DMS53 treated with DMSO at 0.1 percent for 48 hours (cell line): ENCODE data around the gene SMPD4.
"Not testable (repeated sequence)": the region's sequence is repeated elsewhere in the genome, so short reads cannot be mapped to it uniquely, and the experiment has no call there.

Experiments
- DNase-seq: peaks from one replicate; lab custom pipeline; 2025; ENCODE audit not compliant: unreplicated experiment; lab: John Stamatoyannopoulos, UW

The SMPD4 gene

DNA sequence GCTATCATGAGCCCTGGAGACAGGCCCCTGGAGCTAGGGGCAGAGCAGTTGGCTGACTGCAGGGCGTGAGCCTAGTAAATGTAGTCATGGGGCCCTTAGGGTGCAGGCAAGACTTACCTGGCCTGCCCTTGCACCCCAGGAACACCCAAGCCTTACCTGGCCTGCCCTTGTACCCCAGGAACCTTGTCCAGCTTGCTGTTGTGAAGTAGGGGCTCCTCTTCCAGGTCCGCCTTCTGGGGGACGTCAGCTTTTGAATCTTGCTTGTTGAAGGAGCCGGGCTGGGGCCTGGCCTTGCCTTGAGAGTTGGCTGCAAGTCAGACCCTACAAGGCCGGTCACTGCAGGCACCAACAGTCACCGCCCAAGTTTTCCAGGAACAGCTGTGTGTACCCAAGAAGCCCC, 40.4 kb downstream of the SMPD4 start:
- not testable (repeated sequence) for DNase-seq

DNA sequence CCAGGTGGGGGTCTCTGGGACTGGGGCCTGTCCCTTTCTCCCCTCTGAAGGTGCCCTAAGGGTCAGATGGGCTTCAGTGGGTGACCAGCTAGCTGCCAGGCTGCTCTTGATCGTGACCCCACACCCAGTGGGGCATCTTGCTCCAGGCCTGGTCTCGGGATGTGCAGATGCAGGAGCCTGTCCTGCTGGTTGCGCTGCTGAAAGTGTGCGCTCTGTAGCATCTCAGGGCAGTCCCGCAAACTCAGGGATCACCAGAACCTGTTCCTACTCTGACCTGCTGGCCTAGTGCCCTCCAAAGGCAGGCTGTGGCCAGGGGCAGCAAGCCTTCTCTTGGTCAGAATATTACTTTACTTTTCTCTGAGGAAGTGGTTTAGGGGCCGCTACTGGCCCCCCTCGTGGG, 40.9 kb downstream of the SMPD4 start:
- not testable (repeated sequence) for DNase-seq

DNA sequence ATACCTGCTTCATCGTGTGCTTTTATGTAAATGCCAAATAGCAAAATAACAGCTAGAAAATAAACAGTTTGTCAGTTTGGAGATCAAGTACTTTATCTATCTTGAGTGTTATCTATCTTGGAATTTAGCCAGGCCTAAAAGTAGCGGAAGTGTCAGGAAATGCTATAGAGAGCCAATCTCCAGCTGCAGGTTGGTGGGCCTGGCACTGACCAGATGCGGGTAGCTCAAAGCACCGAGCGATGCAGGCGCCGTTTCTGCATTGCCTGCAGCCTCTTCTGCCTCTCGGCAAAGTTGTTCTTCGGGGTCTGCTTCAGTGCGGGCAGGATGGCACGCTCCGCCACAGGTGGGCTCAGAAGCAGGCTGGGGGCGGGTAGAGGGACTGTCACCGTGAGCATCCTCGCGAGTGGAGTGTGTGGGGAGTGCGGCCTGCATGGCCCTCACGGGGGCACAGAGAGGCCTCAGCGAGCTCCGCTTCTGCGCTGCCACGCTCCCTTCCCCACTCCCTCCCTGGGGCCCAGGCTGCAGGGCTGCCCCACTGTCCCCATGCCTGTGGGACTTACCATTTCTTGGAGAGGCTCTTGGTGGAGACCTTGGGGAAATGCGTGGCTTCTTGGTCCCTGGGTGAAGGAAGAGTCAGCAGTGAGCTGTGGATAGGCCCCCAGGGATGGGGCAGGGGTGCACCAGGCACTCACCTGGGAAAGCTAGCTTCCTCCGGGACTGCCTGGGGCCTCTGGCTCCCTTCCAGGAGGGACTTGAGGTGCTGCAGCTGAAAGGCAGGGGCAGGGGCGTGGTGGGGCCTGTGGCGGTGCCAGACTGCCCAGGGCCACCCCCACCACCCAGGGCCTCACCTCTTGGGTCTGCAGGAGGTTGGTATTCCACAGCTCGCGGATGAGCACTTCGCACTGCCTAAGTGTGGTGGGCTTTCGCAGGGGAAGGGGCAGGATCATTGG, 41.8 kb downstream of the SMPD4 start:
- not testable (repeated sequence) for DNase-seq

DNA sequence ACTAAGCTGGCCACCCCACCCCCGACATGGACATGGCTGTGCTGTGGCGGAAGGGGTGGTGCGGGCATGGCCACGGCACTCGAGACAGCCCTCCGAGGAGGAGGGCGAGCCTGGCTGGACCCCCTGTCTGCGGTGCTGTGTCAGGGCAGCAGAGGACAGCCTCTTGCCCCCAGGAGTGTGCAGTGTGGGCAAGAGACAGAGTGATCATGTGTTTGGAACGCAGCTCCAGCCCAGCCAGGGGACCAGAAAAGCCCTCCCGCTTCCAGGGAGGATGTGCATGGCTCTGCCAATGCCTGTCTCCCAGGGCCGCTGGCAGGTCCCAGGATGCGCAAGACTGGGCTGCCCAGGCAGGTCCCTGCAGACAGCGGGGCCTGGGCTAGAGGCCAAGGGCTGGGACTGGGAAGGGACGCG, 42.6 kb downstream of the SMPD4 start:
- not testable (repeated sequence) for DNase-seq

DNA sequence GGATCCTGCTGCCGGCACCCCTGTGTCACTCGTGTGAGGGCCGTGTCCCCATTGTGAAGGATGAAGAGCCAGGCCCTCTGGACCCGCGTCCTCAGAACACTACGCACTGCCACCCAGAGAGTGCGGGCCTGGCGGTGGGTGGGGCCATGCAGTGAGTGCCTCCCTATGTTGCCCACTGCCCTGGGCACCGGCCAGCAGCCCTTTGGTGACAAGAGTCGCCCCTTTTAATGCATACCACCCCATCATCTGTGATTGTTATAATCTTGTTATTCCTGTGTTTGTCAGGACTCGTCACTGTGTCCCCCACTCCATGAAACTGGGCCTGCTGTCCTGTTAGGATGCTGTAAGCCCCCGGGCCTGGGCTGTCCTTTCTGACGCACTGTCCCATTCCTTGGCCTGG, 43.1 kb downstream of the SMPD4 start:
- not testable (repeated sequence) for DNase-seq

DNA sequence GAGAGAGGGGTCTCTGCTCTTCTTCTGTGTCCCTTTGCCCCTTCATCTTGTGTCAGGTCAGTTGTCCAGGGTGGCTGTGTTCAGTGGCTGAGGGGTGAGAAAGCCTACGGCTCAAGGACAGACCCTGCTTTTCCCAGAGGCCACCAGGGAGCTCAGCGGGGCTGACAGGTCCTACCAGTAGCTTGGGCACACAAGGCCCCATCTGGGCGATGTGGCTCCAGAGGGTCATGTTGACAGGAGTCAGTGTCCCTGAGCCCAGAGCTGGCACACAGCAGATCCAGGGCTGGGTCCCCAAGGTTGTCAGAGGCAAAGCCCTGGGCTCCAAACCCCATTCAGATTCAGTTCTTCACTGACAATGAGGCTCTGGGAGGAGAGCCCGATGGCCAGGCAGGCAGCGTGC, 44.3 kb downstream of the SMPD4 start:
- not testable (repeated sequence) for DNase-seq

DNA sequence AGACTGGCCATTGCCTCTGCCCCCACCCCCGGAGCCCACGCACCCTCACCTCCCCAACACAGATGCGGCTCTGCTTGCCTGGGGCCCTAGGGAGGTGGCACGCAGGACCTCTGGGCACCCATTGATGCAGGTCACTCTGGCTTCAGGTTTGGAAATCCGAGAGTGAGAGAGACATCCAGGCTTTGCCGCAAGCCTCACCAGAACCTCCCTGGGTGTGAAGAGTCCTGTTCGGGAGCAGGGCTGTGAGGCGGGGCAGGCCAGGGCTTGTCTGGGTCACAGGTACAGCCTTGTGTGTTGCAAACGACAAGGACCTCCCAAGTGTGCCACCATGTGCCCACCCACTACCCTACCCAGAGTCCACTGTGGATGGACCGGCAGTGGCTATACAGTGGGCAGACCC, 44.9 kb downstream of the SMPD4 start:
- not testable (repeated sequence) for DNase-seq

DNA sequence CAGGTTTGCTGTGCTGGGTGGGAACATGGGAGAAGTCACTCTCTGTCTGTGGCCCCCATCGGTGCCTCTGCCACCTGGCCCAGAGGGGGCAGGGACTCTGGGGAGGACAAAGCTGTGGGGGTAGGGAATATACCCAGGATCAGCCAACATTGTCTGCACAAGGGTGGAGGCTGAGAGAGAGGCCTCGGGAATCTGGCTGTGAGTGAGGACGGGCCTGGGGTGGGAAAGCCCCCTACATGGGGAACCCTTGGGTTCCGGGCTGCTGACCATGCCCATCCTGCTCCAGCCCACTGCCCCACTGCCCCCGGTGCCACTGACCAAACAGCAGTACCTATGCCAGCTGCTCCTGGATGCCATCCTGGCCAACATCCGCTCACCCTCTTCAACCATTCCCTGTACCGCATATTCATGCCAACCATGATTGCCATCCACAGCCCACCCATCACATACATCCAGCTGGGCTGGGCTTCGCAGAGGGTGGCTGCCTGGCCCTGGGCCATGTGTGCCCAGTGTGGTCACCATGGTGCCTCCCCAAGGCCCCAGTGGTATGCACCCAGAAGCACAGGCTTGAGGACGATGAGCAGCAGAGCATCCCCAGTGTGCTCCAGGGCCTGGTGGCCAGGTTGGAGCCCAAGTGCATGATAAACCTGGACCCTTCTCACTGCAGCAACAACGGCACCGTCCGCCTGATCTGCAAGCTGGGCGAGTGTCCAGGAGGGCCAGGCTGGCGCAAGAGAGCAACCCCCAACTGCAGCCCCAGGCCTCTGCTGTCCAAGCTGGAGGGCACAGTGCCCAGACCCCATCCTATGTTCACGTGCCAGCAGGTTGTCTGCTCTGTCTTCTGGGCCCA, 45.5 kb downstream of the SMPD4 start:
- no peak for DNase-seq

DNA sequence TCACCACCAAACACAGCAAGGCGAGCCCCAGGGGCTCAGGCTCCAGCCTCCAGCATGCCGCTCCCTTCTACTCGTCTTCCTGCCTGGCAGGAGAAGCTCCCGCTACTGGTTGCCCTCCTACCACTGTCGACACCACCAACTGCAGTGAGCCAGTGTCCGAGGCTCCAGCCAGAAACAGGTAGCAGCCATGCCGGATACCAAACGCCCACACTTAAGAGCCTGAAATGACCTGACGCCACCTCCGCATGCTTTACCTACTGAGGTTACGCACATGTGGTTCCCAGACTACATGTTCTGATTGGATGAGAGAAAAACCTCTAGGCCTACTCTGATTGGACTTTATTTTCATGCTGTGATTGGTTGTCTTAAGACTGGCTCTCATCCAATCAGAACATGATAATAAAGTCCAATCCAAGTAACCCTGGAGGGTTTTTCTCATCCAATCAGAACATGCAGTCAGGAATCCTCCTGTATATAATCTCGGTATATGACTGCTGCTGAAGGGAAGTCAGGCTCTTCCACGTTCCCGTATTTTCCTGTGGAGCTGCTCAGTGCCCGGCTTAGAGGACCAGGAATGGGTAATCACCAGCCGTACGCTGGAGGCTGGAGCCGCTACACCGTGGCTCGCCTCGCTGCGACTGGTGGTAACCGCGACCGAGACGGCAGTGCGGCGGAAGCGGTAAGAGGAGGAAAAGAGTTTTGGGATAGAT, 52.1 kb downstream of the SMPD4 start, which contains the start of gene POTEF:
Gene POTEF (minus strand): TSS at position 103 of the 710 bp plus-strand sequence. CDS start 8,707 bp downstream, outside the sequence.
- peak; percentile 26 for DNase-seq

DNA sequence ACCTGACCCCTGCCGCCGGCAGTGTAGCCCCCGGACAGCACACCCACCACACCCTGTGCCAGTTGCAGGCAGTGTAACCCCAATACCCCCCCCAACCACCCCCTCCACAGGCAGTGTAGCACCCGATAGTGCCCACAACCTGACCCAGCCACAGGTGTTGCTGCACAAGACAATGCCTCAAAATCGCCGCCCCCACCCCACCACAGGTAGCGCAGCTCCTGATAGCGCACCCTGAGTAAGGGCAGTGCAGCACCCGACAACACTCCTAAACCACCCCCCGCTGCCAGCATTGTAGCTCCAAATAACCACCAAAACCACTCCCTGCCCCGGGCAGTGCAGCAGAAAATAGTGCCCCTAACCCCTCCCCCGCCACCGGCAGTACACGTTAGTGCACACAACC, 52.9 kb downstream of the SMPD4 start:
- not testable (repeated sequence) for DNase-seq

DNA sequence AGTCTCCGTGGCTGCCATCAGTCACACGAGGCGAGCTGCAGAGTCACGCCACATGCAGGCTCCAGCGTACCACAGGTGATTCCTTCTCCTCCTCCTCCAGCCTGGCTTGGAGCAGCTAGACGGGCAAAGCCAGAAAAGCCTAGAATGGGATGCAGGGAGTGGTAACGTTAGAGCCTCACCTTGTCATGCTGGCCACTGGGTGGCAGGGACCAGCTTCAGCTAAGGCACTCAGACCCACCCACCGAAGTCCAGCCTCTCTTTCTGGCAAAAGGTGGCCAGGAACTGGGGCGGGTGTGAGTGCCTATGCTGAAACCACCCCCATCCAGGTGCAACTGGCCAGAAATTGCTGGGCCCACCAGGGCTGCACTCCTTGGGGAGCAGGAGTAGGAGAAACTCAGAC, 53.7 kb downstream of the SMPD4 start:
- DNase-seq: not testable (repeated sequence)

DNA sequence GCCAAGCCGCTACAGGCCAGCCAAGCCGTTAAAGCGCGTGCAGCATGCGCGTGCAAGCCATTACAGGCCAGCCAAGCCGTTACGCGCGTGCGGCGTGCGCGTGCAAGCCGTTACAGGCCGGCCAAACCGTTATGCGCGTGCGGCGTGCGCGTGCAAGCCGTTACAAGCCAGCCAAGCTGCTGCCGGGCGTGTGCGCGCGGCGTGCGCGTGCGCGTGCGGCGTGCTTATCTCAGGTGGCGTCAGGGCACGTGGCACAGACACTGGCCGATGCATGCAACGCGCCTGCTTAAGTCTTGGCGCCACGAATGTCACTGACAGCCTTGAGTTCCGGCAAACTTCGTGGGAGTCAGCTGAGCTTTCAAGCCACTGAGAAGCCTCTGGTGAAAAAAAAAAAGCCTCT, 60.5 kb downstream of the SMPD4 start:
- not testable (repeated sequence) for DNase-seq

DNA sequence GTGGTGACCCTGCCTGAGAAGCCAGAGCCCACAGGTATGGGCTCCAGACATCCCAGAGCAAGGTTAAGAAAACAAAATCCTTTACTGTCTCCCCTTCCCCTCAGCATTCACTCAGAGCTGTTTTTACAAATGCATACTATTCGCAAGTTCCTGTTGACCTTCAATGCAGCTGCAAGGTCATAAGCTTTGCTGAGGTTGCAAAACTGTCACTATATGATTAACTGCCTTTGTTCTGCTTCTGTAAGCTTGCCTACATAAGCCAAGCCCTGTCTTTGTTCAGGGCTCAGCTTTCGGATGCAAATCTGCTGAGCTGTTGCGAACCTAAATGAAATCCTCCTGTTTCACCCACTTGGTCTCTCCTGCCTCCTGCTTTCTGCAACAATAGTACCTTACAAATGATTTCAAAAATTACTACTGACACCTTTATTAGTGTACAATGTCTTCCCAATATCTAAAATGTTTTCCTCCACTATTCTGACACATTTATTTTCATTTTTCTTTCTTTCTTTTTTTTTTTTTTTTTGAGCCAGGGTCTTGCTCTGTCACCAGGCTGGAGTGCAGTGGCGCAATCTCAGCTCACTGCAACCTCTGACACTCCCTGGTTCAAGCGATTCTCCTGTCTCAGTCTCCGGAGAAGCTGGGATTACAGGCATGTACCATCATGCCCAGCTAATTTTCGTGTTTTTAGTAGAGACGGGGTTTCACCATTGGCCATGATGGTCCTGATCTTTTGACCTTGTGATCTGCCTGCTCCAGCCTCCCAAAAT, 78.6 kb downstream of the SMPD4 start:
- DNase-seq: not testable (repeated sequence)
